ENCODE measurements around the gene TMPRSS9.

Gene TMPRSS9

DNA sequence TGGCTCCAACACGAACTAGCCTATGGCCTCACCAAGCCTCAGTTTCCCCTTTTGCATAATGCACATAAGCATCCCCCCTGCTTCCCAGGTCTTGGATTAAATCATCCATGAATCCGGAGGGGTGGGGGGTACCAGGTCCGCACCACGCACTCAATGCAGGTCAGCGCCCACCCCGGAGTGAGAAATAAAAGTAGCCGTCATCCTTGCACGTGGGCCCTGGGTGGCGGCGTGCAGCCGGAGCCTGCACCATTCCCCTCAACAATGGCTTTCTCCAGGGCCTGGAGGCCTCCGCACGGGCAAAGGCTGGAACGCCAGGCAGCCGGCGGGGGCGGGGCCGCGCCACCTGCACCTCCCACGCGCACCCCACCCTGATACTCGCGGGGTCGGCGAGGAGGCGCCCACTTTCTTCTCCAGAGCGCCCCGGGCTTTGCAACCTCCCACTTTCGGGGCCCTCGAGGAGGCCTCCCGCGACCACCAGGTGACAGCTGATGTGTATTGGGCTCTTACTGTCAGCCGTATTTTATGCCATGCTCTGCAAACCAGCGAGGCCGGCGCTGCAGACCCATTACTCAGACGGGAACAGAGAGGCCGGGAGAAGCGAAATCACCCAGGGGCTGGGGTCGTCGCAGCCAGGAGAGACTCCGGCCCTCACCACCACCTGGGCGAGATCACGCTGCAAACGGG is 115.1 kb downstream of the TMPRSS9 start:
- Histone ChIP-seq H4K91ac (ENCODE audit: low read length) (peak overlapping the region; percentile 69), H3K27ac (ENCODE audit: low read length, poor library complexity, severe bottlenecking) (peak overlapping the region; percentile 69), H2BK12ac (ENCODE audit: low read length in 2 of 2) (peak overlapping the region; percentile 61 to 96), H2BK15ac (ENCODE audit: low read depth, poor library complexity, severe bottlenecking) (peak overlapping the region; percentile 57), H3K4me2 (ENCODE audit: low read length, poor library complexity, severe bottlenecking) (peak overlapping the region; percentile 61), H3K14ac (ENCODE audit: low read length in 2 of 2) (peak overlapping the region in 1 of 2 experiments; percentile 96), H3K27me3 (ENCODE audit: control insufficient read depth in 1 of 2, insufficient read depth in 1 of 2, low read length in 2 of 2) (no peaks in the 10 kb centered on the region), H3K4me3 (ENCODE audit: insufficient read depth in 1 of 2, low read depth in 1 of 2, low read length in 2 of 2) (peak overlapping the region; percentile 61 to 74), H3K9me3 (ENCODE audit: control insufficient read depth, low read length) (no peaks in the 10 kb centered on the region), H2AK5ac (ENCODE audit: low read length, severe bottlenecking) (peak overlapping the region; percentile 42), H3K4me1 (ENCODE audit: control insufficient read depth, insufficient read depth, low read depth, low read length) (peaks cover 21% of the 10 kb centered on the region), H3K36me3 (ENCODE audit: control insufficient read depth in 1 of 2, insufficient read depth in 2 of 2, low read depth in 1 of 2, low read length in 2 of 2) (peaks cover 4 to 18% of the 10 kb centered on the region in 2 experiments), H2AFZ (ENCODE audit: low read depth, low read length) (peak overlapping the region; percentile 0), H2BK5ac (ENCODE audit: low read depth, low read length, poor library complexity, severe bottlenecking) (peak overlapping the region; percentile 61), H4K8ac (ENCODE audit: low read length) (peak overlapping the region; percentile 59), H3K79me1 (replicated peaks; ENCODE audit: low read length, poor library complexity, severe bottlenecking) (peaks cover 2% of the 10 kb centered on the region), H3K23ac (ENCODE audit: low read length in 2 of 2) (peak overlapping the region in 1 of 2 experiments; percentile 83), H3K18ac (ENCODE audit: low read depth in 1 of 2, low read length in 2 of 2) (peak overlapping the region; percentile 88 to 97), H3K4ac (ENCODE audit: low read depth in 1 of 2, low read length in 2 of 2) (peak overlapping the region; percentile 59 to 89), H3K9ac (ENCODE audit: low read length) (peak overlapping the region; percentile 62), H2BK120ac (ENCODE audit: low read depth, low read length) (peak overlapping the region; percentile 78)
- peak; percentile 77 for DNase-seq
- WGBS, result under 1% methylated on average over 45 of the region's 45 CpGs

Data from mesenchymal stem cell (in vitro differentiated cells and primary cell).